Trophoblast cell (in vitro differentiated cells and primary cell): ENCODE results near the gene OPCML.

Source experiments
- DNase-seq, 2 donors: peaks; one replicate each; pipeline ENCODE4 v3.0.0-alpha.2; 2016
- H2AFZ ChIP-seq: 2 replicates; pipeline ENCODE4 v1.6.1; 2013; ENCODE audit warnings: low read length, moderate library complexity, mild to moderate bottlenecking; ENCODE audit not compliant: insufficient read depth, poor library complexity
- H2AK5ac ChIP-seq: 2 replicates; pipeline ENCODE4 v1.6.1; 2013; ENCODE audit warnings: mild to moderate bottlenecking, low read length
- H2BK120ac ChIP-seq: 2 replicates; pipeline ENCODE4 v1.6.1; 2013; ENCODE audit warnings: low read length, mild to moderate bottlenecking, moderate library complexity; ENCODE audit not compliant: insufficient read depth, poor library complexity
- H2BK12ac ChIP-seq: 2 replicates; pipeline ENCODE4 v1.6.1; 2013; ENCODE audit warnings: mild to moderate bottlenecking, low read length, moderate library complexity
- H2BK5ac ChIP-seq: 2 replicates; pipeline ENCODE4 v1.6.1; 2013; ENCODE audit warnings: low read length, low read depth, moderate library complexity, mild to moderate bottlenecking; ENCODE audit not compliant: poor library complexity
- H3K14ac ChIP-seq: 2 replicates; pipeline ENCODE4 v1.6.1; 2013; ENCODE audit warnings: mild to moderate bottlenecking, low read length
- H3K18ac ChIP-seq: 2 replicates; pipeline ENCODE4 v1.6.1; 2013; ENCODE audit warnings: mild to moderate bottlenecking, low read length
- H3K23ac ChIP-seq: 2 replicates; pipeline ENCODE4 v1.6.1; 2013; ENCODE audit warnings: low read length
- H3K27ac ChIP-seq: 2 replicates; pipeline ENCODE4 v1.5.1; 2013; ENCODE audit warnings: low read depth, mild to moderate bottlenecking, inconsistent platforms, low read length, moderate library complexity
- H3K27me3 ChIP-seq: 2 replicates; pipeline ENCODE4 v1.6.1; 2013; ENCODE audit warnings: inconsistent platforms, mild to moderate bottlenecking, low read length, moderate library complexity; ENCODE audit not compliant: insufficient read depth
- H3K36me3 ChIP-seq, 2 experiments: 1 replicate in 1 of 2; 2 replicates in 1 of 2; pipeline ENCODE4 v1.6.1; 2013; ENCODE audit warnings: low read length in 2 of 2, mild to moderate bottlenecking in 2 of 2, moderate library complexity in 1 of 2; ENCODE audit not compliant: insufficient read depth in 2 of 2, control insufficient read depth in 1 of 2
- H3K4ac ChIP-seq: 2 replicates; pipeline ENCODE4 v1.6.1; 2013; ENCODE audit warnings: low read depth, mild to moderate bottlenecking, low read length, moderate library complexity
- H3K4me1 ChIP-seq, 2 experiments: 1 replicate in 1 of 2; 2 replicates in 1 of 2; pipeline ENCODE4 v1.6.1; 2013; ENCODE audit warnings: low read length in 2 of 2, mild to moderate bottlenecking in 2 of 2, moderate library complexity in 1 of 2; ENCODE audit not compliant: insufficient read depth in 2 of 2, control insufficient read depth in 1 of 2
- H3K4me2 ChIP-seq: 2 replicates; pipeline ENCODE4 v1.6.1; 2013; ENCODE audit warnings: inconsistent platforms, mild to moderate bottlenecking, low read length, moderate library complexity
- H3K4me3 ChIP-seq: 2 replicates; pipeline ENCODE4 v1.5.1; 2013; ENCODE audit warnings: mild to moderate bottlenecking, low read depth, low read length, inconsistent platforms
- H3K79me1 ChIP-seq: one replicate; pipeline ENCODE4 v1.6.1; 2013; ENCODE audit warnings: low read length
- H3K79me2 ChIP-seq: 2 replicates; pipeline ENCODE4 v1.6.1; 2013; ENCODE audit warnings: low read length, mild to moderate bottlenecking; ENCODE audit not compliant: control insufficient read depth, insufficient read depth, poor library complexity
- H3K9ac ChIP-seq: 2 replicates; pipeline ENCODE4 v1.6.1; 2013; ENCODE audit warnings: mild to moderate bottlenecking, low read length
- H3K9me3 ChIP-seq: 2 replicates; pipeline ENCODE4 v1.6.1; 2013; ENCODE audit warnings: low read depth, mild to moderate bottlenecking, control low read depth, inconsistent platforms, low read length; ENCODE audit not compliant: insufficient read depth
- H4K12ac ChIP-seq: 2 replicates; pipeline ENCODE4 v1.6.1; 2013; ENCODE audit warnings: low read depth, mild to moderate bottlenecking, low read length, moderate library complexity
- H4K8ac ChIP-seq: 2 replicates; pipeline ENCODE4 v1.6.1; 2013; ENCODE audit warnings: low read depth, mild to moderate bottlenecking, low read length, moderate library complexity
- H4K91ac ChIP-seq: one replicate; pipeline ENCODE4 v1.6.1; 2013; ENCODE audit warnings: low read depth, mild to moderate bottlenecking, low read length, moderate library complexity
- WGBS: extraction: QIAGEN DNeasy Blood & Tissue Kit; methylation state at CpG from one replicate; pipeline ENCODE4 v1.1.7; 2013; ENCODE audit warnings: missing lambda C conversion rate; ENCODE audit not compliant: insufficient read length, insufficient coverage; ENCODE audit errors: extremely low coverage; 5-methylcytosine and 5-hydroxymethylcytosine counted together

Gene OPCML

DNA sequence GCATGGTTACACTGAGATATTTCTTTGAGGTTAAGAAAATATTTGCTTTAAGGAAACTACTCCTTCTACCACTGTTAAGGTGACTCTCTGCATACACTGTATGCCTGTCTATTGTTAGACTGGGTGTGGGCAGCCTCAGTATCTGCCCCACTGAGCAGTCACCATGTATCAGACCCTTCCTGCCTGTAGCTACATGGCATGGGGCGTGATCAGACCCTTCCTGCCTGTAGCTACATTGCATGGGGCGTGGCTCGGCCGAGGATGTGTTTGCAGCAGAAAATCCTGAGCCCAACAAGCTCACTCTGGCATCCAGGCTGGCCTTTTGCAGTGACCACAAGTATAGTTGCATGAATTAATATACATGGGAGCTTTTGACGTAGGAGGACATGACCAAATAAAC, 669.4 kb downstream of the OPCML start:
- Histone ChIP-seq H3K23ac (no peak overlapping the region), H2BK5ac (no peak overlapping the region), H3K27ac (no peak overlapping the region), H2BK120ac (no peak overlapping the region), H3K9me3 (no peaks in the 10 kb centered on the region), H3K4me3 (no peak overlapping the region), H3K4ac (no peak overlapping the region), H3K9ac (no peak overlapping the region), H2BK12ac (no peak overlapping the region), H3K79me1 (no peaks in the 10 kb centered on the region), H3K36me3 (no peaks in the 10 kb centered on the region), H3K14ac (no peak overlapping the region), H4K12ac (no peak overlapping the region), H3K4me2 (no peak overlapping the region), H4K91ac (no peak overlapping the region), H3K18ac (no peak overlapping the region), H2AK5ac (no peak overlapping the region), H3K27me3 (no peaks in the 10 kb centered on the region), H4K8ac (no peak overlapping the region), H3K4me1 (no peaks in the 10 kb centered on the region), H3K79me2 (no peaks in the 10 kb centered on the region), H2AFZ (no peak overlapping the region)
- WGBS, result no CpG with 5 or more reads among the region's 5 CpGs
- DNase-seq, result no peak

DNA sequence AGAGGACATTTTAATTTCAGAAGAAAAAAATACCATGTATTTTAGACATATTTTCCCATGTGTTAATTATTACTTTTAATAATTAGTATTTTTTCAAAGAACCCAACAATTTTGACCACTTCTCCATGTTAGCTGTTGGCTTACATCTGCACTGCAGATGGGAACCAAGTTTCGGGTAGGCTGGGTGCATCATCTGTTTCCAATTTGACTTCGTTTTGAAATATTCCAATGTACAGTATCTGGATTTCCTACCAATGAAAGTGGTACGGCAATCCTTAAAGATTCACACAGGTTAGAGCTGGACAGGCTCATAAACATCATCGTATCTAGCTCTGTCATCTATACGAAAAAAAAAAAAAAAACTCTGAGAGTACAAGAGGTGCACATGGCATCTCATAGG, 670.2 kb downstream of the OPCML start:
- Histone ChIP-seq H3K27me3 (no peaks in the 10 kb centered on the region), H3K36me3 (no peaks in the 10 kb centered on the region), H3K14ac (no peak overlapping the region), H3K23ac (no peak overlapping the region), H2BK5ac (no peak overlapping the region), H3K4me1 (no peaks in the 10 kb centered on the region), H4K91ac (no peak overlapping the region), H4K8ac (no peak overlapping the region), H2BK12ac (no peak overlapping the region), H2AFZ (no peak overlapping the region), H3K4ac (no peak overlapping the region), H3K4me2 (no peak overlapping the region), H3K27ac (no peak overlapping the region), H2AK5ac (no peak overlapping the region), H3K4me3 (no peak overlapping the region), H3K9ac (no peak overlapping the region), H4K12ac (no peak overlapping the region), H2BK120ac (no peak overlapping the region), H3K79me1 (no peaks in the 10 kb centered on the region), H3K18ac (no peak overlapping the region), H3K9me3 (no peaks in the 10 kb centered on the region), H3K79me2 (no peaks in the 10 kb centered on the region)
- WGBS, result no CpG with 5 or more reads among the region's 5 CpGs
- no peak for DNase-seq

DNA sequence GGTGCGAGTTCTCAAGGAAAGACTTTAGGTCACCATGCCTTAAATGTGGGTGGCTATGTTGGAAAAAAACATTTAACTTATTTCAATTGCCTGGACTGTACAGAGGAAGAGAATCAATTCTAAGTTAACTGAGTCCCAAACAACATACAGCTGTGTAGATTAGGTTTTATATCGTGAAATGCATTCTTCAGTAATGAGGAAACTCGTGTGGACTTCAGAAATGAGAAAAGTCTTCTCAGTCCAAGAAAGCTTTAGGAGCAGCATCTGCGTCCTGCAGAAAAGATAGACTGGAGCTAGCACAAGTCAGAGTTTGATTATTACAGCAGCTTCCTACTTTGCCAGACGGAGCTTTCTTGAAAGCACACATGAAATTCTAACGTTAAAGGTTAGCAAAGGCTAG, 673.0 kb downstream of the OPCML start:
- Histone ChIP-seq H3K14ac (no peak overlapping the region), H3K4ac (no peak overlapping the region), H3K27me3 (no peaks in the 10 kb centered on the region), H3K4me3 (no peak overlapping the region), H3K27ac (no peak overlapping the region), H3K36me3 (no peaks in the 10 kb centered on the region), H2BK12ac (no peak overlapping the region), H2AK5ac (no peak overlapping the region), H3K18ac (no peak overlapping the region), H4K8ac (no peak overlapping the region), H2AFZ (no peak overlapping the region), H4K91ac (no peak overlapping the region), H3K79me1 (no peaks in the 10 kb centered on the region), H2BK120ac (no peak overlapping the region), H3K9ac (no peak overlapping the region), H3K79me2 (no peaks in the 10 kb centered on the region), H3K9me3 (no peaks in the 10 kb centered on the region), H2BK5ac (no peak overlapping the region), H3K4me2 (no peak overlapping the region), H3K4me1 (no peaks in the 10 kb centered on the region), H3K23ac (no peak overlapping the region), H4K12ac (no peak overlapping the region)
- no peak for DNase-seq
- no CpG with 5 or more reads among the region's 6 CpGs for WGBS

DNA sequence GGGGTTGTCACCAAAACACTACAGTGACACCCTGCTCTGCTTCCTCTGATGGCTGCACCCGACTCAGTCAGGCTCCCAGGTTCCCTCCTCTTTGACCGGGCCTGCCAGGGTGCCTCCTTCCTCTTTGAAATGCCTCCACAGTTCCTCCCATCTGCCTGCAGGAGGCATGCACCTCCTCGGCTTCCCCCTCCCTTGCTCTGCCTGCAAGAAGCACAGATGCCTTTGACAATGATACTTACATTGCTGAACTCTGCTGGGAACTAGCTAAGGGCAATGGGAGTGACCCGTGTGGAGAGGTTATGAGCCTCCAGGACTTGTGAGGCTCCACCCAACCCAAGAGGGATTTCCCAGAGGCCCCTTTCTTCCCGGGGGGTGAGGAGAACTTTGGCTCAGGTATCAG, 674.1 kb downstream of the OPCML start:
- H3K27ac ChIP-seq, result no peak overlapping the region
- H3K14ac ChIP-seq, result no peak overlapping the region
- no CpG with 5 or more reads among the region's 5 CpGs for WGBS
- no peaks in the 10 kb centered on the region for H3K4me1 ChIP-seq
- no peaks in the 10 kb centered on the region for H3K9me3 ChIP-seq
- no peak for DNase-seq
- H3K36me3 ChIP-seq, result no peaks in the 10 kb centered on the region
- H4K91ac ChIP-seq, result no peak overlapping the region
- no peak overlapping the region for H2AK5ac ChIP-seq
- H4K8ac ChIP-seq, result no peak overlapping the region
- no peak overlapping the region for H2AFZ ChIP-seq
- no peak overlapping the region for H3K4ac ChIP-seq
- no peak overlapping the region for H2BK120ac ChIP-seq
- no peak overlapping the region for H3K9ac ChIP-seq
- H3K79me2 ChIP-seq, result no peaks in the 10 kb centered on the region
- H2BK5ac ChIP-seq, result no peak overlapping the region
- H4K12ac ChIP-seq, result no peak overlapping the region
- no peak overlapping the region for H2BK12ac ChIP-seq
- H3K4me3 ChIP-seq, result no peak overlapping the region
- H3K23ac ChIP-seq, result no peak overlapping the region
- H3K18ac ChIP-seq, result no peak overlapping the region
- H3K27me3 ChIP-seq, result no peaks in the 10 kb centered on the region
- H3K79me1 ChIP-seq, result no peaks in the 10 kb centered on the region
- no peak overlapping the region for H3K4me2 ChIP-seq
